ENCODE measurements around the gene SEMA3F.

The SEMA3F gene

DNA sequence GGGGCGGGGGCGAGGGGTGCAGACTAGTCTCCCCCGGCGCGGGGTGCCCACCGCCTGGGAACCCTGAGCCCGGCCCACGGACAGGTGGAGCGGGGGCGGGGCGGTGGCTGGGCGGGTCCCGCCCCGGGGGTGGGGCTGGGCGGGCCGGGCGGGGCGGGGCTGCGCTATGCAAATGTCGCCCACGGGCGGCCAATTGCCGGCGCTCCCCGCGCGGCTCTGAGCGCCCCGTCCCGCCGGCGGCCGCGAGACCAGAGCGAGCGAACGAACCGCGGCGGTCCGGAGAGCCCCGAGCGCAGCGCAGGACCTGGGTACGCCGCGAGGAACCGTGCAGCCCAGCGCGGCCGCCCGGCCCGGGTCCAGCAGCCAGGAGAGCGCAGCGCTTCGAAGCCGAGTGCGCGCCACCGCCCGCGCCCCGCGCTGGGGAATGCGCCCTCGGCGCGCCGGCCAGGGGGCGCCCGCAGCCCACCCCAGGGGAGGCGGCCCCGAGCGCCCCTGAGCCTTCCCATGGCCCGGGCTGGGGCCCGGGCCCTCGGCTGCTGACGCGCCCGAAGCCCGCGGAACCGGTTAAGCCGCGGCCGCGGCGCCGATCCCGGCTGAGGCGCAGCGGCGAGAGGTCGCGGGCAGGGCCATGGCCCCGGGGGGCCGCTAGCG is at the start of gene SEMA3F:
Gene SEMA3F (plus strand): TSS at position 485 of the 651 bp plus-strand sequence. CDS start 4,299 bp downstream, outside the sequence.
- DNase-seq = peak; percentile 77
- in situ Hi-C loops (cut with HindIII; ENCODE audit: low pct_ligation_motif_present, low pct_unique_long_range_greater_than_20kb, low sequenced_read_pairs) = no loop called here

DNA sequence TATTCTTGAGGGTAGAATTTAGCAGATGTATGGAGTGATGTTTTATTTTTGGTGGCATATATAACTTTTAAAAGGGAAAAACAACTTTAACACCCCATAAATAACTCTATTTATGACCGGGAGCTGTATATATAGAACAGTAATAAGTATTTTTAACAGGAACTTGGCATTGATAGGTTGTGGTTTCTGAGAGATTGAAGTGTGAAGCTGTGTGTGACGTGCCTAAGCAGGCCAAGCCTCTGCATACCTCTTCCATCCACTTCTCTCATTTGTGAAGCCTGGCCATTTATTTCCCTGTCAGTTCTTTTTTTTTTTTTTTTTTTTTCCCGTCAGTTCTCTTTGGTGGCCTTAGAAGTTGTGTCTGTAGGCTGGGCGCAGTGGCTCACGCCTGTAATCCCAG is 43.4 kb upstream of the SEMA3F start:
- DNase-seq = no peak
- in situ Hi-C loops (cut with HindIII; ENCODE audit: low pct_ligation_motif_present, low pct_unique_long_range_greater_than_20kb, low sequenced_read_pairs) = no loop called here

DNA sequence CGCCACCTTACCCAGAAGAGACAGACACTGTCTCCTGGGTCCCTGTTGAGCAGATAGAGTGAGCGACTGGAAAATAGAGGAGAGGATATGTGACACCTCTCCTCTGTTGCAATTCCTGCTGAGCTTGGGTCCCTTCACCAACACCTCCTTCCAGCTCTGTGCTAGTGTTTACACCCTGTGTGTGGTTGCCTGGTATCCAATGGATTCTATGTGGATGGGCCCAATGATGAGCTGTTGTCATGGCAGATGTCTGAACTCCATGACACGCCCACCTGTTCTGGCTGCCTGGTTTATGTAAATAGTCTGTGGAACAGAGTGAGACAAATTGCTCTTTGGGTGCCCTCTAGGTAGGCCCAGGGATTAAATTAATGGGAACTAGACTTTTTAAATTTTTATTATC is 42.7 kb upstream of the SEMA3F start:
- in situ Hi-C loops (cut with HindIII; ENCODE audit: low pct_ligation_motif_present, low pct_unique_long_range_greater_than_20kb, low sequenced_read_pairs) = no loop called here
- no peak for DNase-seq

DNA sequence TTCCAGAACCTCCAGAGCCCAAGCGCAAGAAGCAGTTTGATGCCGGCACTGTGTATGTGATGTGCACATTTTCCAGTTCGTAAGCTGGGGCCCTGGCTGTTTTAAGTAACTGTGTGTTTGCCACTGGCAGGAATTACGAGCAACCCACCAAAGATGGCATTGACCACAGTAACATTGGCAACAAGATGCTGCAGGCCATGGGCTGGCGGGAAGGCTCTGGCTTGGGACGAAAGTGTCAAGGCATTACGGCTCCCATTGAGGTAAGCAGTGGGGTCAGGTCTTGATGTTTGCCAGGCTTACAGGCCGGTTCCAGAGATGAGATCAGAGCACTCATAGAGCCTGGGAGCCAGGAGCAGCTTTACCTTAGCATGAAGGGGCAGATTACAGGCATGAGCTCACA is 38.0 kb upstream of the SEMA3F start:
- in situ Hi-C loops (cut with HindIII; ENCODE audit: low pct_ligation_motif_present, low pct_unique_long_range_greater_than_20kb, low sequenced_read_pairs) = no loop called here
- no peak for DNase-seq

DNA sequence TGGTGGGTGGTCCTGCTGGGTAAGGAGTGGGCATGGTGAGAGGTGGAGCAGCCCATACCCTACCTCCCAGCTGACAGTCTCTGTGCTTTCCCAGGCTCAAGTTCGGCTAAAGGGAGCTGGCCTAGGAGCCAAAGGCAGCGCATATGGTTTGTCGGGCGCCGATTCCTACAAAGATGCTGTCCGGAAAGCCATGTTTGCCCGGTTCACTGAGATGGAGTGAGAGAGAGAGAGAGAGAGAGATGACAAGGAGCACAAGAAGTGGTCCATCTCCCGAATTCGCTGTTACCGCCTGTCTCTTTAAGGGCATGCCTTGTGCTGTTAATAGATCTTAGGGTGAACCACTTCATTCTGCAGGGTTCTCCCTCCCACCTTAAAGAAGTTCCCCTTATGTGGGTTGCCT is 36.9 kb upstream of the SEMA3F start:
- no peak for DNase-seq
- in situ Hi-C loops (cut with HindIII; ENCODE audit: low pct_ligation_motif_present, low pct_unique_long_range_greater_than_20kb, low sequenced_read_pairs) = no loop called here

DNA sequence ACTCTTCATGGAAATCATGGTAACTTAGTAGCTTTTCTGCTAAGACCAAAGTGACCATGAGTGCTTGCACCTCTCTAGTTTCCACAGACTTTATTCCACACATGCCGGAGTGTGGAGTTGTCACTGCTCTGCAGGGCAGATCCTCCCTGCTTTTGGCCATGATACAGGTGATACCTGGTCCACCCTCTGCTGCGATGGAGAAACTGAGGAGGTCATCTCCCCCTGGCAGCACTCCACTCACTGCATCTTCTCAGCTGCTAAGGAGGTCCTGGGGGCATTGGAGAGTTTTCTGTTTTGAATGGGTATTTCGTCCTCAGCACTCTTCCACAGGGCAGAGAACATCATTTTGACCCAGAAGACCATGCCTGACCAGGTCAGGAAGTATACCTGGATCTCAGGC is 35.3 kb upstream of the SEMA3F start:
- DNase-seq = no peak
- in situ Hi-C loops (cut with HindIII; ENCODE audit: low pct_ligation_motif_present, low pct_unique_long_range_greater_than_20kb, low sequenced_read_pairs) = no loop called here

DNA sequence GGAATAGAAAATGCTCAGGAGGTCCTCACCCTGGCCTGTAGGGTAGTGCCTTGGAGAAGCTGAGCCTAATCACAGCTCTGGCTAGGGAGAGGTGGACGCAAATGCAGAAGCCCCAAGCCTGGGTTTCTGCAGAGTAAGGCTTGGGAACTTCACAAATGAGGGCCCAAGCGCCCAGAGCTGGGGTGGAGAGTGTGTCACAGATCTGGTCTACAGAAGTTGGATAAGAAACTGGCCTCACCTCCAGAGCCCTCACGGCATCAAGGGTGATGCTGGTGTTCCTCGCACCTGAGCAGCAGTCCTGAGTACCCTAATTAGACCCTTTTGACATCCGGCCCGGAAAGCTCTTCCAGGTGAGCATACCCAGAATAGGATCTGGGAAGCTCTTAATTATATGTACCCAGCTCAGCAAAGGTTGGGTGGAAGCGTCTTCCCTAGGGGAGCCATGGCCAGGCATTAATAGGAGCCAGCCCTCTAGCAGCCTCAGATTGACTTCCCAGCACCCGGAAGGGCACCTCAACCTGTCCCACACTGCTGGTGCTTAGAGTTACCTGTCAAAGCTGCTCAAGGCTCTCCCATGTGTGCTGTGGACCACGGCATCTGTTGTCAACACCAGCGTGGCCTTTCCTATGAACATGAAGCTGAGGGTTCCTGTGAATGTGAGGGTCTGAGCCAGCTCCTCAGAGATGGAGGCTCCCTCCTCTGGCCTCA is 34.6 kb upstream of the SEMA3F start:
- DNase-seq = no peak
- in situ Hi-C loops (cut with HindIII; ENCODE audit: low pct_ligation_motif_present, low pct_unique_long_range_greater_than_20kb, low sequenced_read_pairs) = no loop called here

DNA sequence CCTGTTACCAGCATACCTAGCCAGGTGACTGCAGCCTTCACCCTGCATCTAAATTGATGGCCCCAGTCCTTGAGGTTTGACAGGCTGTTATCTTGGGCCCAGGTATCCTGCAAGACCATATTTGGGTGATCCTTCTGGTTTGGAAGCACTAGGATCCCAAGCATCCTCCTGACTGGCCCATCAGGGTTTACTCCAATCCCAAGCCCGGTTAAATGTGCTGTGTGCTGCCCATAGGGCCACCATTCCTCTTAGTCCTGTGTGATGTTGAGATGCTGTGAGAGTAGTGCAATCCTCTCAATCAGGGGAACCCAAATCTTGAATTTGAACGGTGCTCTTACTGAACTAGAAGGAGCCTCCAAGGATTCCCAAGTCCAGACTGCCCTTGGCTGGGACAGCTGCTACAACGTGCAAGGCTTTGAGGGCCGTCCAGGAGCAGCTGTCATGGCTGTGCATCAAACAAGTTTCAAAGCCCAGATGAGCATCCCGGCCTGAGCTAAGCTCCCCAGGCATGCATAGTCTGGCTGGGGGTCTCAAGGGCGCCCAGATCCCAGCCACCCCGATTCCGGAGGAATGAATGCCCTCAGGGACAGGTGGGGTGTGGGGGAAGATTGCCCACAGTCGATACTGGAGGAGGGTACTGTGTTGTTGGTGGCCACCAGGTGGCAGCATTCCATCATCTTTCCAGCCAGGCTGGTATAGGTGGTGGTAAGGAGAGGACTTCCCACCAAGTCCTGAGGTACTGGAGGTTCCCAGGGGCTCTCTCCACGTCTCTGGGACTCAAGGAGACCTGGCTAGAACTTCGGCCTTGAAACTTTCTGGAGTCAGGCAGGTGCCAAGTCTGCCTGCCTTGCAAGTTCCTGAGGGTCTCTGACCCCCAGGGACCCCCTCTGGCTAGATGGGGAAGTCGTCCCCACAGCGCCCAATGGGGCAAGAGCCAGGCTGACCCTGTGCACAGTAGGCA is 33.8 kb upstream of the SEMA3F start:
- peak; percentile 75 for DNase-seq
- in situ Hi-C loops (cut with HindIII; ENCODE audit: low pct_ligation_motif_present, low pct_unique_long_range_greater_than_20kb, low sequenced_read_pairs) = no loop called here

DNA sequence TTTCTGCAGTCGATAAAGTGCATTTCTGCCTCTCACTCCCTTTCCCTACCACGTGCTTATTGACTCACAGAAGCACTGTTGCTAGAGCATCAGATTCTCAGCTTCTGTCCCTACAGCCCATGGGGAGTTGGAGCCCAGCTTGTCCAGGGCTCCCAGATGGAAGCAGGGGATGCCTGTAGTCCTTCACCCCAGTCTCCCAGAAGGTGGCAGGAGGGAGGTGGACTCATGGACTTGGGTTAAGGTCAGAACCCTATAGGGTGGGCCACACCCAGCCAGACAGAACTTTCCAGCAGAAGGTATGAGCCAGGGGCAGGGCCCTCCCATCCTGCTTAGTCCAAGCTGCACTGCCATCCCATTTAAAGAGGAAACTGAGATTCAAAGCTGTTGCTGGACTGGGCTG is 33.1 kb upstream of the SEMA3F start:
- in situ Hi-C loops (cut with HindIII; ENCODE audit: low pct_ligation_motif_present, low pct_unique_long_range_greater_than_20kb, low sequenced_read_pairs) = no loop called here

DNA sequence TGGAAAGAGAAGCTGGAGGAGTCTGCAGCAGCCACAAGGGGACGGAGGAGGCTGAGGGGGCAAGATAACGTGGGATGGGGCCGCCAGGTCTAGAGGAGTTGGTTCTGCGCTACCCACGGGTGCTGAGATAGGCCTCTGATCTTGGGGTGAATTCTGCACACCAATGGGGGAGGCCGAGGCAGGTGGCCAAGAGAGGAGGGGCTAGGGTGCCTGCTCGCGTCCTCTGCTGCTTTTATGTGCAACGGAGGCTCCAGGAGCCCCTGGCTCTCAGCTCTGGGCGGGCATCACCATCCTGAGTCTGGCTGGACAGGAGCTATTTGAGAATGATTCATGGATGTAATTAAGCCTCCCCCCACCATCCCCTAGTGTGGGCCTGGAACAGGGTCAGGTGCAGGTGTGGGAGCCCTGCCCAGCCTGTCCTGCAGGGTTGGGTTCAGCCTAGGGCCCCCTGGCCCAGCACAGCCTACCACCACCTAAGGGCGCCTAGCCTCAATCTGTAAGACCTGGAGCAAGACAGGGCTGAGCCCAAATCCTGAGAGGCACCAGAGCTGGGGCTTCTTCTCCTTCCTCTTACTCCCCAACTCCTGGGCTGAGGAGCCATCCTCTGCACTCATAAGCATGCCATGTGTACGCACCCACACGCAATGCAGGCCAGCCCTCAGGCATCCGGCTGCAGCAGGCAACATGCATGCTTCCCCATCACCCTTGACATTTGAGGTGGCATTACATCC is 32.3 kb upstream of the SEMA3F start:
- no peak for DNase-seq
- in situ Hi-C loops (cut with HindIII; ENCODE audit: low pct_ligation_motif_present, low pct_unique_long_range_greater_than_20kb, low sequenced_read_pairs) = no loop called here

More for the DNA sequence above, 33.1 kb upstream of the SEMA3F start:
- no peak for DNase-seq

DNA sequence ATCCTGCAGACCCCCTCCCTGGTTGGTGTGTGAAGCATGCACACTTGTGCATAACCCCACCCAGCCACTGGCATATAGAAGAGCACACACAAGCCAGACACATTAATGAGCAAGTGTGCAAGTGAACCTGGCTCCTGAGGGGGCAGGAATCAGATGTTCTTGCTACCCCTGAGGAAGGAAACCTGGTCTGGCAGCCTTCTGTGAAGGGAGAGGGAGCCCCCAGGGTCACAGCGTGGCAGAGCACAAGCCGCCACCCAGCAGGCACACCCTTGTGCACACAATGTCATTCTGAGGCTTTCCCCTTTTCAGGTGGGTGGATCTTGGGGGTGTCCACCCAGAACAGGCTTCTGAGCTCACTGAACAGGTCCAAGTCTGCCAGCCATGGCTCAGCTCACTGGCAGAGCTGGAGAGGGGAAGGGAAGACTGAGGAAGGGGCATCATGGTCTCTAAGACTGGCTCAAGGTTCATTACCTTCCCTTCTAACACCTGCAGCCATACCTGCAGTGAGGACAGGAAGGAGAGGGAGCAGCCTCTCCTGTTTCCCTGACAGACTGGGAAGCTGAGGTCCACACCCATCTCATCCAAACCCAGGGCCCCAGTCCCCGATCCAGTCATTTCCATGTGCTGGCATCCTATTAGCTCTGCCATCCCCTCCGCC is 31.6 kb upstream of the SEMA3F start:
- DNase-seq = no peak
- in situ Hi-C loops (cut with HindIII; ENCODE audit: low pct_ligation_motif_present, low pct_unique_long_range_greater_than_20kb, low sequenced_read_pairs) = no loop called here

DNA sequence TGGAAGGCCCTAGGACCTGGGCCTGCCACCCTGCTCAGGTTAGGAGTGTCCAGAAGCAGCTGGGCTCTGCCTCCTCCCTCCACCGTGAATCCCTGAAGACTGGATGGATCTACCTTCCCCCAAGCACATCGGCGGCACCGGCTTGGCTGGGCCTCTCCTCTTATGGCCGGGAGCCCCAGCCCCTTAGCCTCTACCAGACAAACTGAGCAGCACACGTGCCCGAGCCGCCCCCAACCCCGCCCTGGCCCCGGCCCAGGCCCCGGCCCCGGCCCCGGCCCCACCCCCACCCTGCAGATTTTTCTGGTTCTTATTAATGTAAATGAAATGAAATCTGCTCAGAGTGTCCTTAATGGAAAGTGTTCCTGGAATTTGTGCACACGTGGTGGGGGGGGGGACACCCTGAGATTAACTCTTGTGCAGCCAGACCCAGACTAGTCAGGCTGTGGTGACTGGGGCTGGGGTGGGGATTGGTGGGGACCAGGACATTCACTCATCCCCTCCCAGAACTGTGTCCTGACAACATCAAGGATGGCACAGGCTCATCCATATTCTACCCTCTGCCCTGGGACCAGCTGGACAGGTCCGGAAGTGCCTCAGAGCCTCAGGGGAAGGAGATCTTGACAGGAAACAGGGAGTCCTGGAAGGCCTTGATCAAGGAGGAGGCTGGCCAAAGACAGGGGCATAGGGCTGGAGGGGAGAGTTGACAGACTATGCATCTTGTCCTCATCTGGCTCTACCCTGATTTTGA is 30.9 kb upstream of the SEMA3F start:
- DNase-seq = no peak
- in situ Hi-C loops (cut with HindIII; ENCODE audit: low pct_ligation_motif_present, low pct_unique_long_range_greater_than_20kb, low sequenced_read_pairs) = no loop called here

DNA sequence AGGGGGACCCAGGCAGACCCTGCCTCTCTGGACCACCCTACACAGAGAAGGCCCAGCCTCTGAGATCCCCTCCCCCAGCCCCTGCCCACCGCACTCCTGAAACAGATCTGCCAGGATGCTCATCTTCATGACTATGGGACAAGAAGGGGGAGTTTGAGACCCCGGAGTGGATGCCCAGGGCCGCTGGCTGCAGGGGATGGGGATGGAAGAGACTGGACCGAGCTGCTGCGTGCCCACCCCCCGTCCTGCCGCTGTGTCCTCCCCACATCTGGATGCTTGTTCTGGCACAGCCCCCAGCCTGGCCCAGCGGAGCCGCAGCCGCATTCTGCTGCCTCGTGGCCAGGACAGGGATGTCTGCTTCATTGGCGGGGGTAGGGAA is 30.3 kb upstream of the SEMA3F start:
- in situ Hi-C loops (cut with HindIII; ENCODE audit: low pct_ligation_motif_present, low pct_unique_long_range_greater_than_20kb, low sequenced_read_pairs) = no loop called here

DNA sequence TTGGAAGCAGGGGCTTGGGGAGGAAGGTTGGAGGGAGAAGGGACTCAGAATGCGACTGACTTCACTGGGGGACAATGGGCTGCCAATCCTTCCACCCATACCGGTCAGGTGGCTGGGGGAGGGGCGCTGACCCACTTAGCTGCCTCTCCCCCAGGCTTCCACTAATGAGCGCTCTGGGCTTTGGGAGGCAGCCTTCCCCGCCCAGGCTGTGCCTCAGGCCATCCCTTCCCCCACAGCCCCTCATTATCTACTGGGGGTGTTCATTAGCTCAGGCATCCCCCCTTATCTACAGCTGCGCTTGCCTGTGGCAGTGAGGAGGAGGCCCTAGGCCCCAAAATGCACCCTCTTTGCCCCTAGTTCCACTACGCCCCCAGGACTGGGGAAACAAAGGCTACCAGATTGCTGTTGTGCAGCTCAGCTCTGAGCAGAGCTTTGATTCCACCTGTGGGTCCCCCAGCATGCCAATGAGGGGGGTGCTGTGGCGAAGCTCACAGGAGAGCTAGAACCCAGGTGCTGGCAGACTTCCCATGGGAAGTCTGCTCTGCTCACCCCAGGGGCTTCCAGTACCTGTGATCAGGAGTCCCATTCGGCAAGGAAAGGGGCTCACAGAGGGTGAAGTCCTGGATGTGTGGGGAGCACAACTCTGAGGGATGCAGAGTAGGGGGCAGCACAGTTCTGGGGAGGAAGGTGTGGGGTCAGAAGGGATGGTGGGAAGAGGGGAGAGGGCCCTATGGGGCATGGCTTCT is 29.4 kb upstream of the SEMA3F start:
- DNase-seq = no peak
- in situ Hi-C loops (cut with HindIII; ENCODE audit: low pct_ligation_motif_present, low pct_unique_long_range_greater_than_20kb, low sequenced_read_pairs) = no loop called here

More for the DNA sequence above, 30.3 kb upstream of the SEMA3F start:
- DNase-seq = no peak

DNA sequence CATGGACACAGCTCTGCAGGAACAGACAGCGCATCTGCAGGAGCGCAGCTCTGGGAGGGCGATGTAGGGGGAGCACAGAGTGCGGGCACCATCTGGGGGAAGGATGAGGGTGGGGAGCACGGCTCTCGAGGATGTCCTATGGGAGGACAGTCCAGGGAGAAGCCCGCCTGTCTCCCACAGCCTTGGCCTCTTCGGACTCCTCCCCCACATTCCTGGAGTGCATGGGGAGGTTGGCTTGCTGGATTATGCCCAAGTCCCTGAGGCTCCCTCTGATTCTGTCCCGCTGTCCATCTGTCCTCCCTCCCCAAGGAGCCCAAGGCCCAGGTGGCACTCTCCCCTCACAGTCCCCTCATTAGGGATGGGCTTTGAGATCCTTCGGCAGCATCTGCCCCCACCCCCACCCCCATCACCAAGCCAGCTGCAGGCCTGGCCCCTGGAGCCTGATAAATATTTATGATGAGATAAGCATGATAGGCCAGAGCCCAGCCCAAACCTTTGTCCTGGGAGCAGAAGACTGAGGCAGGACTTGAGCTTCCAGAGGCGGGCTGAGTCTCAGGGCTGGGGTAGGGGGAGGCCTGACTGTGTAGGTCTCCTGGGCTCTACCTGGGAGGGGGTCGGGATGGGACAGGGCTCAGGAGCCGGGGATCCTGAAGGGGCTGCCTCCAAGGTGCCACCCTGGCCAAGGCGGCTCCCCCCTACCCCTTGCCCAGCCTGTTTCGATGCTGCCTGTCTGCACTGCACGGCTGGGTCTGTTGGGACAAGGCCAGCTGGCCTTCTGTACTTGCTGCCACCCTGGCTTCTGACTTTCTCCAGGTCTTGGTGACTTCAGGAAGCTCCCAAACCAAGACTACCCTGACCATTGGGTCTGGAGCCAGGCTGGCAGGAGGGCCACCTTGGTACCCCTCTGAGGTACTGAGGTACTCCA is 28.6 kb upstream of the SEMA3F start:
- peak; percentile 47 for DNase-seq
- in situ Hi-C loops (cut with HindIII; ENCODE audit: low pct_ligation_motif_present, low pct_unique_long_range_greater_than_20kb, low sequenced_read_pairs) = no loop called here

DNA sequence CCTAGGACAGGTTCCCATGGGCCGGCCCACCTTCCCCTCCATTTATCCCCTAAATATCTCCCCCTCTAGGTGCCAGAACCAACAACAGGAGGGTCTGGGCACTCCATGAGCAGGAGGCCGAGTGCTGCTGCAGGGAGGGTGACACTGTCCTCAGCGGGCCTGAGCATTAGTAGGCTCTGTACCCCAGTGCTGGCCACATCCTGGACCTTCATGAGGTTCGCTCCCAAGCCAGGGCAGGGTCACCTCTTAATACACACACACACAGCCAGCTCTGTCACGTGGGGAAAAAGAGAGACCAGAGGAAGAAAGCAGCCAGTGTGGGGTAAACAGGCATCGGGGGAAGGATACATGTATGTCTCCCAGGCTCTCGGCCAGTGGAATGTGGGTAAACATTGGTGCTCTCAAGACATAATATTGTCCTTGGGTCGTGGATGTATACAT is 27.9 kb upstream of the SEMA3F start:
- in situ Hi-C loops (cut with HindIII; ENCODE audit: low pct_ligation_motif_present, low pct_unique_long_range_greater_than_20kb, low sequenced_read_pairs) = no loop called here
- DNase-seq = no peak
